ENCODE measurements around the gene TBATA.
"Not testable (repeated sequence)": the region's sequence is repeated elsewhere in the genome, so short reads cannot be mapped to it uniquely, and the experiment has no call there.

Gene TBATA

DNA sequence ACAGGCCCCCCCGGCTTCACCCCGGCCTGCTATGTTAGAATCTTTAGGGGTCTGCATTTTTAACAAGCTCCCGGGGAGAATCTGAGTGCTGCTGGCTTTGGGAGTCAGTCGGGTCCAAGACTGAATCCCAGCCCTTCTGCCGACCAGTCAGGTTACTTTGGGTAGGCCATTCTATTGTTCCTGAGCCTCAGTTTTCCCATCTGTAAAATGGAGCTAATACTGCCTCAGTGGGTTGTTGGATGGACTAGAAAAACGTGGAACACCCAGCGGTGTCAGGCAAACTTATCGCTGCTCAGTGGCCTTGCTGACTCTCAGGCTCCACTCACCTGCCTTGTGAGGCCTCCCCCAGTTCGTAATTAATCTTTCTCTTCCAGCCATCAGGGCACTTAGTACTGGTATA, 11.7 kb downstream of the TBATA start (continued):
- TF ChIP-seq, protein P1, sequence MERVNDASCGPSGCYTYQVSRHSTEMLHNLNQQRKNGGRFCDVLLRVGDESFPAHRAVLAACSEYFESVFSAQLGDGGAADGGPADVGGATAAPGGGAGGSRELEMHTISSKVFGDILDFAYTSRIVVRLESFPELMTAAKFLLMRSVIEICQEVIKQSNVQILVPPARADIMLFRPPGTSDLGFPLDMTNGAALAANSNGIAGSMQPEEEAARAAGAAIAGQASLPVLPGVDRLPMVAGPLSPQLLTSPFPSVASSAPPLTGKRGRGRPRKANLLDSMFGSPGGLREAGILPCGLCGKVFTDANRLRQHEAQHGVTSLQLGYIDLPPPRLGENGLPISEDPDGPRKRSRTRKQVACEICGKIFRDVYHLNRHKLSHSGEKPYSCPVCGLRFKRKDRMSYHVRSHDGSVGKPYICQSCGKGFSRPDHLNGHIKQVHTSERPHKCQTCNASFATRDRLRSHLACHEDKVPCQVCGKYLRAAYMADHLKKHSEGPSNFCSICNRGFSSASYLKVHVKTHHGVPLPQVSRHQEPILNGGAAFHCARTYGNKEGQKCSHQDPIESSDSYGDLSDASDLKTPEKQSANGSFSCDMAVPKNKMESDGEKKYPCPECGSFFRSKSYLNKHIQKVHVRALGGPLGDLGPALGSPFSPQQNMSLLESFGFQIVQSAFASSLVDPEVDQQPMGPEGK (tag by site-specific recombination; IDR thresholded peaks at IDR 0.05), result no peak
- TF ChIP-seq ZNF626 (tag by site-specific recombination; IDR thresholded peaks at IDR 0.05) (no peak), ZNF184 (tag by site-specific recombination; IDR thresholded peaks at IDR 0.05) (no peak), ZNF23 (tag by site-specific recombination; IDR thresholded peaks at IDR 0.05; ENCODE audit: borderline replicate concordance) (no peak), ZNF843 (tag by site-specific recombination; IDR thresholded peaks at IDR 0.05) (no peak), GLI4 (tag by site-specific recombination; IDR thresholded peaks at IDR 0.05) (no peak), RBAK (tag by site-specific recombination; IDR thresholded peaks at IDR 0.05) (no peak), ZNF138 (tag by site-specific recombination; IDR thresholded peaks at IDR 0.05; ENCODE audit: borderline replicate concordance) (no peak), ZNF133 (tag by site-specific recombination; IDR thresholded peaks at IDR 0.05) (no peak), ZNF707 (tag by site-specific recombination; IDR thresholded peaks at IDR 0.05) (no peak), ZFP37 (tag by site-specific recombination; IDR thresholded peaks at IDR 0.05) (no peak), ZNF174 (tag by site-specific recombination; IDR thresholded peaks at IDR 0.05) (no peak)
- TF ChIP-seq, protein P2, sequence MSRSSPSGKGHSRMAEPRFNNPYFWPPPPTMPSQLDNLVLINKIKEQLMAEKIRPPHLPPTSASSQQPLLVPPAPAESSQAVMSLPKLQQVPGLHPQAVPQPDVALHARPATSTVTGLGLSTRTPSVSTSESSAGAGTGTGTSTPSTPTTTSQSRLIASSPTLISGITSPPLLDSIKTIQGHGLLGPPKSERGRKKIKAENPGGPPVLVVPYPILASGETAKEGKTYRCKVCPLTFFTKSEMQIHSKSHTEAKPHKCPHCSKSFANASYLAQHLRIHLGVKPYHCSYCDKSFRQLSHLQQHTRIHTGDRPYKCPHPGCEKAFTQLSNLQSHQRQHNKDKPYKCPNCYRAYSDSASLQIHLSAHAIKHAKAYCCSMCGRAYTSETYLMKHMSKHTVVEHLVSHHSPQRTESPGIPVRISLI (tag by site-specific recombination; IDR thresholded peaks at IDR 0.05), result no peak

DNA sequence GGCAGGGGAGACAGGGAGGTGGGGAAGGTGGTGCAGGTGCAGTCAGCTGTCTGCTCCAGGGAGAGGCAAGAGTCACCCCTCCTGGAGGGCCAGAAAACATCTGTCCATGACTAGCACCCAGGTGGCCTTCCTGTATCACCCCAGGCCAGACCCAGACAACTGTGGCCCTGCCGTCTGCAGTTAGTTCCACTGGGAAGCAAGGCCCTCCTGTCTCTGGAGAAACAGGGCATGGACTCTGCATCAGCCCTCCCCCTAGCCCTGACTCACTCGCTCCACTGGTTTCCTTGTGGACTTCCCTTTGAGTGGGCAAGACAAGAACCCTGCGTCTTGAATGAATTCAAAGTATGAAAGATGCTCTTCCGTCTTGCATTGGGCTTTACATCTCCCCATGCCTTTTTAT, 12.6 kb downstream of the TBATA start:
- TF ChIP-seq ZIC2 (tag by site-specific recombination; IDR thresholded peaks at IDR 0.05), result no peak
- TF ChIP-seq ZNF146 (tag by site-specific recombination; IDR thresholded peaks at IDR 0.05), result no peak
- no peak for TF ChIP-seq ZSCAN30 (tag by site-specific recombination; IDR thresholded peaks at IDR 0.05)
- TF ChIP-seq OSR2 (tag by site-specific recombination; IDR thresholded peaks at IDR 0.05), result no peak
- TF ChIP-seq ZFHX2 (tag by site-specific recombination; conservative IDR thresholded peaks at IDR 0.05), result no peak
- TF ChIP-seq ZNF133 (tag by site-specific recombination; IDR thresholded peaks at IDR 0.05), result no peak
- ChIA-PET POLR2A (no interaction called here), CTCF (interaction anchor here (0.6 to 1.0 kb wide), 2 partner anchors 12 to 654 kb away, joined by 3 read pairs; no protein-coding TSS in a partner anchor)
- H3K9me3 ChIP-seq (ENCODE audit: control insufficient read depth, insufficient read depth, low read depth, low read length), result no peaks in the 10 kb centered on the region
- no peaks in the 10 kb centered on the region for H3K4me1 ChIP-seq (ENCODE audit: control insufficient read depth, insufficient read depth, low read length)
- H3K36me3 ChIP-seq (ENCODE audit: control insufficient read depth in 2 of 2, insufficient read depth in 1 of 2, low read length in 2 of 2), result no peaks in the 10 kb centered on the region
- no peak overlapping the region for H3K4me3 ChIP-seq (ENCODE audit: low read depth, low read length)
- no peak overlapping the region for H3K27ac ChIP-seq (ENCODE audit: extremely low read depth, low read depth, low read length)

DNA sequence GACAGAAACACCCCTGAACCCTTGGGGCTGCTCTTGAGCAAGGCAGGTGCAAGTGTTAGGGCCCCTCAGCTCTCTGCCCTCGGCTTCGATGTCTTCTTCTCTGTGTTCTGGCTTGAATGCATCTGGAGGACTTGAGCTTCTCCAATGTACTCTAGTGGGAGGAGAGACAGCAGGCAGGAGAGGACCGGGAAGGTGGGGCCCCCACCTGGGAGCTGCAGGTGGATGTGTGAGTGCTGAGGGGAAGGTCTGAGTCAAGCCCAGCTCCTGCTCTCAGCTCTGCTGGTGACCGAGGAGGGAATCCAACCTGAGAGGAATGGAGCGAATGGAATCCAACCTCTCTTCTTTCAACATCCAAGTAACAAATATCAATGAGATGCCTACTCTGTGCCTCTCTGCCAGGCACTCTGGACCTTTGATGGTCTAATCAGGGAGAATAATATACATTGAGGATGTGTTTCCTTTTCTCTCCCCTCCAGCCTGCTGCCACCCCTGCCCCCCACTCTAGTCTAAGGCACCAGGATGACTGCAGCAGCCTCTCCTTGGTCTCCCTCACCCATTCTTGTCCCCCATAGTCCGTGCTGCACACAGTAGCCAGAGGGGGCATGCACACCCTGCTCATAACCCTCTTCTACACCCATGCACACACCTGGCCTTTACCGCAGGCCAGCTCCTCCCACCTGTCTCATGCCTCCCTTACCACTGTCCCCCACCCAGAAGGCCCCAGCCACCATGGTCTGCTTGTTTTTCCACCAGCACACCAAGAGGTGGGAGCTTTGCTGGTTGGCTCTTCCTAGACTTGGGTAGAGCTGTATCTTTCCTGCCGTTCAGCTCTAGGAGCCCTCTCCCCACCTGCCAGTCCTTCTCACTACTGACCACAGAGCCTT, 13.6 kb downstream of the TBATA start:
- ChIA-PET CTCF (no interaction called here), POLR2A (interaction anchor here (1.5 kb wide), 1 partner anchor 110 kb away, joined by 3 read pairs; no protein-coding TSS in a partner anchor)
- TF ChIP-seq ZSCAN30 (tag by site-specific recombination; IDR thresholded peaks at IDR 0.05), result no peak
- TF ChIP-seq ZBTB7A (tag by site-specific recombination; IDR thresholded peaks at IDR 0.05; ENCODE audit: low read depth), result no peak
- TF ChIP-seq ZBTB48 (tag by site-specific recombination; IDR thresholded peaks at IDR 0.05), result no peak
- no peak for TF ChIP-seq ZNF658 (tag by site-specific recombination; IDR thresholded peaks at IDR 0.05)
- Histone ChIP-seq H3K4me3 (ENCODE audit: low read depth, low read length) (no peak overlapping the region), H3K9me3 (ENCODE audit: control insufficient read depth, insufficient read depth, low read depth, low read length) (no peaks in the 10 kb centered on the region), H3K36me3 (ENCODE audit: control insufficient read depth in 2 of 2, insufficient read depth in 1 of 2, low read length in 2 of 2) (no peaks in the 10 kb centered on the region), H3K4me1 (ENCODE audit: control insufficient read depth, insufficient read depth, low read length) (no peaks in the 10 kb centered on the region), H3K27ac (ENCODE audit: extremely low read depth, low read depth, low read length) (no peak overlapping the region)

DNA sequence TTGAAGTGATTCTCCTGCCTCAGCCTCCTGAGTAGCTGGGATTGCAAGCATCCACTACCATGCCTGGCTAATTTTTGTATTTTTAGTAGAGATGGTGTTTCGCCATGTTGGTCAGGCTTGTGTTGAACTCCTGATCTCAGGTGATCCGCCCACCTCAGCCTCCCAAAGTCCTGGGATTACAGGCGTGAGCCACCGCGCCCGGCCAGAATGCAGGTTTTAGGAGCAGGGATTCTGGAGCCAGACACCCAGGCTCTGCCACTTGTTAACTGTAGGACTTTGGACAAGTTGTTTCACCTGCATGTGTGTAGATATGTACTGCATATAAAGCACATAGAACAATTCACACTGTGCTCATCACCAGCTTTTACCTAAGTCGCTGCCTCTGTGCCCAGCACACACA, 14.7 kb downstream of the TBATA start:
- POLR2A ChIA-PET; H3K4me3 ChIP-seq (ENCODE audit: low read depth, low read length); H3K36me3 ChIP-seq (ENCODE audit: control insufficient read depth in 2 of 2, insufficient read depth in 1 of 2, low read length in 2 of 2); H3K4me1 ChIP-seq (ENCODE audit: control insufficient read depth, insufficient read depth, low read length); H3K9me3 ChIP-seq (ENCODE audit: control insufficient read depth, insufficient read depth, low read depth, low read length); H3K27ac ChIP-seq (ENCODE audit: extremely low read depth, low read depth, low read length): not testable (repeated sequence)
- CTCF ChIA-PET, result interaction anchor here (0.7 to 1.1 kb wide), 2 partner anchors 12 to 221 kb away, joined by 3 to 4 read pairs; no protein-coding TSS in a partner anchor
